Lower lobe of right lung (tissue), 2 donors: ENCODE data around the gene EQTN. TPM values are rescaled to one million over a fixed set of nuclear protein-coding genes. Genes with fewer than 3 reads are reported as not detected.

Source experiments
- ATAC-seq, 2 donors: fragments of 200-7000 bp; cut with Tn5 transposase; one replicate each; pipeline ENCODE4 v1.9.1; 2020 to 2022; ENCODE audit warnings: mild to moderate bottlenecking in 2 of 2, moderate library complexity in 2 of 2
- DNase-seq: peaks from one replicate; pipeline ENCODE4 v3.0.0-alpha.2; 2020
- H3K27ac ChIP-seq: fragments of 200-600 bp; one replicate; pipeline ENCODE4 v1.8.0; 2022
- H3K27me3 ChIP-seq: fragments of 200-600 bp; one replicate; pipeline ENCODE4 v1.8.0; 2022; ENCODE audit warnings: low read depth
- H3K36me3 ChIP-seq: fragments of 200-600 bp; one replicate; pipeline ENCODE4 v1.8.0; 2022; ENCODE audit warnings: mild to moderate bottlenecking
- H3K4me1 ChIP-seq: fragments of 200-600 bp; one replicate; pipeline ENCODE4 v1.8.0; 2022
- H3K4me3 ChIP-seq: fragments of 200-600 bp; one replicate; pipeline ENCODE4 v1.8.0; 2022; ENCODE audit warnings: mild to moderate bottlenecking
- H3K9me3 ChIP-seq: fragments of 200-600 bp; one replicate; pipeline ENCODE4 v1.8.0; 2022
- intact Hi-C: fragments of 100-400 bp; cut with DNase I; formaldehyde crosslinking; loops from one replicate; pipeline ENCODE4 v1.11.0; 2022
- total RNA-seq: library from RNA; stranded (reverse); fragmentation: NEBNext Ultra II Directional; extraction: Animal tissue kit (Norgen Biotek cat#: 25700); gene quantifications from one replicate; pipeline ENCODE4 v1.2.1, GENCODE V29; 2021
- TF ChIP-seq, protein P1 (sequence below): fragments of 200-600 bp; IDR thresholded peaks from one replicate; pipeline ENCODE4 v1.8.0; 2022; ENCODE audit warnings: antibody characterized with exemption, mild to moderate bottlenecking
- donor health status: DM: no; HTN: yes; CAD: no; lungs with severe emphysema.

Gene EQTN
- total RNA-seq, 1 donor from 2014 or later, result not detected

DNA sequence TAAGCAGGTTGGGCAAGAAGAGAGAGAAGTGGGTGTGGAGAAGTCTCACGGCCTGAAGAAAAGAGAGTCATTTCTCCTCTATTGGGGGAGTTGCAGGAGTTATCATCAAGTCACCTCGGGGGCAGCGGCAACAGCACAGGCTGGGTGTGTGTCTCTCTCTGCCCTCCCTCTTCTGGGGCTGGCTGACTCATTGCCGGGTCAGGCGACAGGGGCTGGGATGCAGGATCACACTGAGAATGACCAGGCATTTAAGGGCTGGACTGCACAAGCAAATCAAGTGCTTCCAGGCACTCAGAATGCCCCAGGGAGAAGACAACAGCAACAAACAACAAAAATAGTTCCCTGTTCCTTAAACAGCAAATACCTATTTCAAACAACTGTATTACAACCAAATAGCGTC lies 6.3 kb upstream of the EQTN start:
- no peaks in the 10 kb centered on the region for H3K9me3 ChIP-seq
- H3K36me3 ChIP-seq, result no peaks in the 10 kb centered on the region
- no peaks in the 10 kb centered on the region for H3K27me3 ChIP-seq
- peak in 1 of 2 donors; percentile 21 for ATAC-seq
- DNase-seq, result no peak
- no peaks in the 10 kb centered on the region for H3K4me1 ChIP-seq
- no peak overlapping the region for H3K27ac ChIP-seq
- intact Hi-C loops, result no loop called here
- TF ChIP-seq, protein P1, sequence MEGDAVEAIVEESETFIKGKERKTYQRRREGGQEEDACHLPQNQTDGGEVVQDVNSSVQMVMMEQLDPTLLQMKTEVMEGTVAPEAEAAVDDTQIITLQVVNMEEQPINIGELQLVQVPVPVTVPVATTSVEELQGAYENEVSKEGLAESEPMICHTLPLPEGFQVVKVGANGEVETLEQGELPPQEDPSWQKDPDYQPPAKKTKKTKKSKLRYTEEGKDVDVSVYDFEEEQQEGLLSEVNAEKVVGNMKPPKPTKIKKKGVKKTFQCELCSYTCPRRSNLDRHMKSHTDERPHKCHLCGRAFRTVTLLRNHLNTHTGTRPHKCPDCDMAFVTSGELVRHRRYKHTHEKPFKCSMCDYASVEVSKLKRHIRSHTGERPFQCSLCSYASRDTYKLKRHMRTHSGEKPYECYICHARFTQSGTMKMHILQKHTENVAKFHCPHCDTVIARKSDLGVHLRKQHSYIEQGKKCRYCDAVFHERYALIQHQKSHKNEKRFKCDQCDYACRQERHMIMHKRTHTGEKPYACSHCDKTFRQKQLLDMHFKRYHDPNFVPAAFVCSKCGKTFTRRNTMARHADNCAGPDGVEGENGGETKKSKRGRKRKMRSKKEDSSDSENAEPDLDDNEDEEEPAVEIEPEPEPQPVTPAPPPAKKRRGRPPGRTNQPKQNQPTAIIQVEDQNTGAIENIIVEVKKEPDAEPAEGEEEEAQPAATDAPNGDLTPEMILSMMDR, result no peak
- no peak overlapping the region for H3K4me3 ChIP-seq

DNA sequence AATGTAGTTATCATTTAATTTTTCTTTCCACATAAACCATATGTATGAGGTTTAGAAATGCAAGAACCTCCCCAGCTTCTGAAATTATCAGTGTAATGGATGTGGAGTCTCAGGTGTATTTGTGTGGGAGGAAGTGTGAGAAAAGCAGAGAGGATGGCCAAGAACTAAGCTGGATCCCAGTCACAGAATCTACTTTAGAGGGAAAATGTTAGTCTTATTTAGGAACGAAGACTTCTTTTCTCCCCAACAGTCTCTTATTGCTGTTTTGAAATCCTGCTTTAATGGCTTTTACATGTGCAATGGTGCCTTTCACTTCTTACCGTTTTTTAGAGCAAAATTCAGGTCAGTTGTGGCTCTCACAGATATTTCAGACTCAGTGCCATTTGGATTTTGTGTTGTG lies 3.0 kb downstream of the EQTN start:
- Histone ChIP-seq H3K36me3 (no peaks in the 10 kb centered on the region), H3K27ac (no peak overlapping the region), H3K4me3 (no peak overlapping the region), H3K27me3 (no peaks in the 10 kb centered on the region), H3K4me1 (no peaks in the 10 kb centered on the region), H3K9me3 (no peaks in the 10 kb centered on the region)
- TF ChIP-seq, protein P1, result no peak
- DNase-seq (no peak), ATAC-seq (no peak)
- intact Hi-C loops, result no loop called here

DNA sequence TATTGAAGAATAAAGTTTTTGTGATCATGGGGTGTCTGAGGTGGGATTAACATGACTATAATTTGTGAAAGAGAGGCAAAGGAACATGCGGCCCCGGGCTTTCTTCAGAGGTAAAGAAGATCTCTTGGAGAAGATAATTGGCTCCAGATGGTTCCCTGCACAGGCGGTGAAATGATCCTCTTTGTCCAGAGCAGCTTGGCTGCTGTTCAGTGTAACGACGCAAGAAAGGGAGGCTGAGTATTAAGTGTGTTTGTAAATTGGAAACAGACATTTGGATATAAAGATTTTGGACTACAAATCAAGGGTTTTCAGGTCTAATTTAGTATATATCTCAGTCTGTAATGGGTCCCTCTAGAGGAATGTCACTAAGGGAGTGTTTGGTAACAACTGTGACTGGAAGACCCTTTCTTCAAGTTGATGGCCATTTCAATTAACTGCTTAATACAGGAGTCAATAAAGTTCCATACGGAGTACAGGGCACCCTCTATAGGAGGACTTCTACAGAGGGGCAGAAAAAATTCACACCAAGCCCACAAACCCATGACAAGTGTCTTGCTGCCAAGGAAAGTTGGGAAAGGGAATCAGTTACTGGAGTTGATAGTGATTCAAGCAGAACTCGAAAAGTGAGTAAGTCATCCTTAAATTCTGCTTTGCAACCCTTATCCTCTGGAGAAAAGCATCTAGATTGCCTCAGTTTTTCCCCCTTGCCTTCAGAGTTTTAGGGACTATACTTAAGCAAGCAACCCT lies 4.1 kb downstream of the EQTN start:
- H3K36me3 ChIP-seq, result no peaks in the 10 kb centered on the region
- no peaks in the 10 kb centered on the region for H3K27me3 ChIP-seq
- H3K4me3 ChIP-seq, result no peak overlapping the region
- ATAC-seq (no peak), DNase-seq (no peak)
- H3K4me1 ChIP-seq, result no peaks in the 10 kb centered on the region
- H3K9me3 ChIP-seq, result no peaks in the 10 kb centered on the region
- intact Hi-C loops, result no loop called here
- H3K27ac ChIP-seq, result no peak overlapping the region
- TF ChIP-seq, protein P1, result no peak

DNA sequence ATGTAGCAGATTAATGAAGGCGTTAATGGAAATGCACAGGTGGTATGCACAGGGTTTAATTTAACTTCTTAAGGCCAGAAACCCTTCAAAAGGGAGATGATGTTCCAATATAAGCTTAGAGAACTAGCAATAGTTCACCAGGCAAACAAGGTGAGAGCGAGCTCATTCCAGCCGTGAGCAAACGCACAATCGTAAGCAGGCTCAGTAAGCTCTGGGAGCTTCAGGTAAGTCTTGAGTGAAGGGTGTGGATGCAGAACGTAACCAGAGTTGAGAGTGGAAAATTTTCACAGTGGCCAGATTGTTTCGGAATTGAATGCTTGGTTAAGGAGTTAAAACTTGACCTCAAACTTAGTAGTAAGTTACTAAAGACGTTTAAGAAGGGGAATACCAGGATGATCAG lies 5.7 kb downstream of the EQTN start:
- ATAC-seq, result peak in 1 of 2 donors; percentile 51
- Histone ChIP-seq H3K27ac (no peak overlapping the region), H3K27me3 (no peaks in the 10 kb centered on the region), H3K36me3 (no peaks in the 10 kb centered on the region), H3K4me1 (no peaks in the 10 kb centered on the region), H3K4me3 (no peak overlapping the region), H3K9me3 (no peaks in the 10 kb centered on the region)
- DNase-seq, result no peak
- intact Hi-C loops, result no loop called here
- TF ChIP-seq, protein P1, result no peak

DNA sequence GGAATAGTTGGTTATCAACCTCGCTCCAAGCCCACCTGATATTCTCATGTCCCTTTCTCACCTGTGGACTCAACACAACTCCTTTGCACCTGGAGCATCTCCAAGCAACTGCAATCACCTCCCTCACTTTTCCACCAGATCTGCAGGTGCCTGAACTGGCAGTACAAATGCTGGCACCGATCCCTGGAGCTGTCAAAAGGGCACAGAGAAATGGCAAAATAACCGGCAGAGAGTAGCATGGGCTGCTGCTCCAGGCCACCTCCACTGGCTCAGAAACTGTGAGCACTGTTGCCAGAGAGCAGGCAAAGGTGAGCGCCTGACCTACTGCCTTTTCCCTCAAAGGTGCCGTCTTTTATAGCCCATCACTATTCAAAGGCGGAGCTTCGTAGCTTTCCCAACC lies 14.7 kb downstream of the EQTN start:
- TF ChIP-seq, protein P1, result no peak
- Histone ChIP-seq H3K27me3 (no peaks in the 10 kb centered on the region), H3K36me3 (no peaks in the 10 kb centered on the region), H3K4me1 (peaks cover 12% of the 10 kb centered on the region), H3K4me3 (no peak overlapping the region), H3K27ac (no peak overlapping the region), H3K9me3 (no peaks in the 10 kb centered on the region)
- DNase-seq (no peak), ATAC-seq (no peak)
- intact Hi-C loops, result no loop called here
